HL-60 (cell line): ENCODE data around the gene WDR27.

Experiments used
- CTCF ChIP-seq: IDR thresholded peaks from one replicate; pipeline ENCODE4 v1.5.1; 2011; ENCODE audit warnings: low read length, control low read depth, inconsistent platforms; ENCODE audit not compliant: insufficient read depth
- GABPA ChIP-seq: IDR thresholded peaks from 2 replicates; pipeline ENCODE4 v1.6.1; 2012; ENCODE audit warnings: low read depth
- POLR2AphosphoS5 ChIP-seq: IDR thresholded peaks from 2 replicates; pipeline ENCODE4 v1.6.1; 2012; ENCODE audit warnings: low read depth
- SPI1 ChIP-seq: IDR thresholded peaks from 2 replicates; pipeline ENCODE4 v1.6.1; 2012; ENCODE audit warnings: low read depth, mild to moderate bottlenecking, borderline replicate concordance
- TF ChIP-seq, protein P1 (sequence below): IDR thresholded peaks from 2 replicates; pipeline ENCODE4 v1.6.1; 2012; ENCODE audit warnings: low read depth; ENCODE audit not compliant: insufficient replicate concordance

- TF ChIP-seq CTCF (no peak), POLR2AphosphoS5 (no peak), GABPA (no peak), SPI1 (no peak)
- TF ChIP-seq, protein P1, sequence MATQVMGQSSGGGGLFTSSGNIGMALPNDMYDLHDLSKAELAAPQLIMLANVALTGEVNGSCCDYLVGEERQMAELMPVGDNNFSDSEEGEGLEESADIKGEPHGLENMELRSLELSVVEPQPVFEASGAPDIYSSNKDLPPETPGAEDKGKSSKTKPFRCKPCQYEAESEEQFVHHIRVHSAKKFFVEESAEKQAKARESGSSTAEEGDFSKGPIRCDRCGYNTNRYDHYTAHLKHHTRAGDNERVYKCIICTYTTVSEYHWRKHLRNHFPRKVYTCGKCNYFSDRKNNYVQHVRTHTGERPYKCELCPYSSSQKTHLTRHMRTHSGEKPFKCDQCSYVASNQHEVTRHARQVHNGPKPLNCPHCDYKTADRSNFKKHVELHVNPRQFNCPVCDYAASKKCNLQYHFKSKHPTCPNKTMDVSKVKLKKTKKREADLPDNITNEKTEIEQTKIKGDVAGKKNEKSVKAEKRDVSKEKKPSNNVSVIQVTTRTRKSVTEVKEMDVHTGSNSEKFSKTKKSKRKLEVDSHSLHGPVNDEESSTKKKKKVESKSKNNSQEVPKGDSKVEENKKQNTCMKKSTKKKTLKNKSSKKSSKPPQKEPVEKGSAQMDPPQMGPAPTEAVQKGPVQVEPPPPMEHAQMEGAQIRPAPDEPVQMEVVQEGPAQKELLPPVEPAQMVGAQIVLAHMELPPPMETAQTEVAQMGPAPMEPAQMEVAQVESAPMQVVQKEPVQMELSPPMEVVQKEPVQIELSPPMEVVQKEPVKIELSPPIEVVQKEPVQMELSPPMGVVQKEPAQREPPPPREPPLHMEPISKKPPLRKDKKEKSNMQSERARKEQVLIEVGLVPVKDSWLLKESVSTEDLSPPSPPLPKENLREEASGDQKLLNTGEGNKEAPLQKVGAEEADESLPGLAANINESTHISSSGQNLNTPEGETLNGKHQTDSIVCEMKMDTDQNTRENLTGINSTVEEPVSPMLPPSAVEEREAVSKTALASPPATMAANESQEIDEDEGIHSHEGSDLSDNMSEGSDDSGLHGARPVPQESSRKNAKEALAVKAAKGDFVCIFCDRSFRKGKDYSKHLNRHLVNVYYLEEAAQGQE = no peak
Observed at GRCh38 chr6:169677096-169677495, 24.7 kb downstream of the WDR27 start.
